GM21447 (cell line): Measurements from ENCODE around the gene MAIP1.

Experiments used
- ATAC-seq: cut with Tn5 transposase; IDR thresholded peaks from one replicate; pipeline ENCODE4 v1.9.1; 2021; ENCODE audit not compliant: unreplicated experiment

The MAIP1 gene

DNA sequence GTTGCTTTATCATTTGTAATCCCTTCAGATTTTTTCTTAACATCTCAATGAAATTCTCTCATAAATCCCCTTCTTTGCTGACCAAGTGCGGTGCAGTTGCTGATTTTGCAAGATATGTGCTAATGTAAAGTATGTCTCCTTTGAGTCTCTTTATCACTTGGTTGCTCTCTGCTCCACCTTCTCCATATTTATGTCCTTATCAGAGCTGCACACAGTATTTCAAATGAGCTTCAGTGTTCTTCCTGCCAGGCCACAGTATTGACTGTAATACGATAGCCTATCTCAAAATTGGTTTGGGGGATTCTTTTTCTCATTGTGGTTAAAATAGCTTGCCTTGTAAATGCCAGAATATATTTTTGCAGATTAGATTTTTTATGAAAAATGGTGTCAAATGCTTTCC lies 32.2 kb downstream of the MAIP1 start:
- ATAC-seq, result no peak

DNA sequence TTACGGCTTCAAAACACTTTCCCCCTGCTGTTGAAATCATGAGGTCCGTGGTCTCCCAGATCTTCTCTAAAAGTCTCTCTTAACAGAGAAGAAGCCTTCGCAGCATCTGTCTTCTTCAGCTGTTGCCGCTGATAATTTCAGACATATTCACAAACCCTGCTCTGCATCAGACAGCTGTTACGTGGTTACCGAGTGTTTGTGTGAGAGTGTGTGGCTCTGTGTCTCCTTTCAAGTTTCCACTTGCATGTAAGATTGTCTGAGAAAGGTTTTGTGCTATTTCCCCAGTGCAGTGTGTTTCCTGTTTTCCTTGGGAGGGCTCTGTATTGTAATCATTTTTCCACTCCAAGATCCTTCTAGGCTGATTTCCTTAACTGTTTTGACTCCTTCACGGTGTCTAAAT lies 32.8 kb downstream of the MAIP1 start:
- no peak for ATAC-seq

DNA sequence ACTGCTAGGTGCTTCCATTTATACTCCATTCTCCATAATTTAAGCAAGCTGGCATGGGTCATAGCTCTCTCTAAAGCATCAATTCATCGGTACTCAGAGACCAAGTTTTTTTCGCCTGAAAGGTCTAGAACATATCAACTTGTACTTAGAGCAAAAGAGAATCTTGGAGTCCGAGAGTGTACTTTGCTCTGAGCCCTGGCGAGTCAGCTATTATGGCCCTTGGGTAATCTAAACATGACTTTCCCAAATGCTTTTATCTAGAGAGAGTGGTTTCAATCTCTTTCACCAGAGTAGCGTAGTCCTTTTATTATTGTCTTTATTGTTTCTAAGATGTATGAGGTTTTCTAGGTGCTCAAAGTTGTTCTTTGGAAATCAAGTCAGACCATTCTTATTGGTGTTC lies 34.4 kb downstream of the MAIP1 start:
- no peak for ATAC-seq

DNA sequence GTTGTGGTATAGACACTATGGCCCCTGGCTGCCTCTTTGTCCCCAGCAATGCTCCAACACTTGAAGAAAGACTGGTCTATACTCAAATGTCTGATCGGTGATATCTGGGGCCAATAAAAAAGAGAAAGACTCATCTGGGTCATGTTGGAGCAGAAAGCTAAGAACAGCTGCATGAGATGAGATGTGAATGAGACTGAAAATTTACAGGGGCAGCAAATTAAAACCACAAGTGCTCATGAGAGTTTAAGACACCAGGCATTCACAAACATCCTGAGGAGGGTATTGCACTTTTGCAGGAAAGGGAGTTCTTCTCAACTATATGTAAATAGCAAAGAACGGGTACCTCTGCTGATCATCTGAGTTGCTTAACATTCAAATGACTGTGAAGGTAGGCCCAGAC lies 36.3 kb downstream of the MAIP1 start:
- no peak for ATAC-seq

DNA sequence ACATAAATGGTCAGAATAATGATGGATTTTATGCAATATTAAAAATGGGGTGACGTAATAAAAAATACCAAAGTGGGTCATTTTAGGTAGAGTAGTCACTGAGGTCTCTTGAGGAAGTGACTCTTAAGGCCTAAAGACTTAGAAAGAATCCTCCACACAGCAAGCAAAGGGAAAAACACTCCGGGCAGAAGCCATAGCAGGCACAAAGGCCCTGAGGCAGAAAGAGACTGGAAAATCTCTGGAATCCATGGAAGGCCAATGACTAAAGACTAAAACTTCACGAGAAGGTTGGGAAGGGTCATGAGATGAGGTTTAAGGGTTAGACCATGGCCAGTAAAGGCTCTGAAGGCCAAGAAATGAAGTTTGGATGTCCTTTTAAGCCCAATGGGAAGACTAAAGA lies 36.9 kb downstream of the MAIP1 start:
- ATAC-seq, result no peak

DNA sequence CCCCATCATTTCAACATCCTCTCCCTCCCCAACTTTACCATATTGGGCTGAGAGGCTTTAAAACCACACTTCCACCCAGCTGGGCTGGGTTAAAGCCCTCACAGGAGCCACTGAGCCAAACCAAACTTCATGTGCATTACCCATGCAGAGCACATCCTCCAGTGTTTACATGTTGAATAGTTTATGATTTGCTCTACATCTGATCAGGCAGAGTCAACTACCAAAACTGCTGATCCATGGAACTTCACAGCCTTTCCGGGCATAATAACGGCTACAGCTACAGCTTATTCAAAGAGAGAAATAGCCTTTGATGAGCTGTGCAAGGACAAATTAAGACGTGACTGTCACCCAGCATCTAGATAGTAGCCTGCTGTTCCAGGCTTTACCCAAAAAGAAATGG lies 39.0 kb downstream of the MAIP1 start:
- no peak for ATAC-seq

DNA sequence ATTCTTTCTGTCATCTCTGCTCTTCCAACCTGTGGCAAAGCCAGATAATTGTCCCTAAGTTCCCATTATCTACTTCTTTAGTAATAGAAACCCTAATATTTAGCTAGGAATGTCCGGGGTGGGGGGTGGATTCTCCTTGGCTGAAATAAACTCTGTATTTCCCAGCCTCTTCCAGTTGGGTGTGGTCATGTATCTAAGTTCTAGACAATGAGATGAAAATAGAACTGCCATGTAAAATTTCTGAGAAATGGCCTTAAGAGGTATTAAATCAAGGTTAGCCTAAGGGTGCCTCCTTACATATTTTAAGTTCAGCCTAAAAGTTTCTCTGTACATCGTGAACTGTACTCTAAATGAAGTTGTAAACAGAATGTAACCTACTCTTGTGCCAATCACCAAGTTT lies 39.5 kb downstream of the MAIP1 start:
- ATAC-seq, result no peak

DNA sequence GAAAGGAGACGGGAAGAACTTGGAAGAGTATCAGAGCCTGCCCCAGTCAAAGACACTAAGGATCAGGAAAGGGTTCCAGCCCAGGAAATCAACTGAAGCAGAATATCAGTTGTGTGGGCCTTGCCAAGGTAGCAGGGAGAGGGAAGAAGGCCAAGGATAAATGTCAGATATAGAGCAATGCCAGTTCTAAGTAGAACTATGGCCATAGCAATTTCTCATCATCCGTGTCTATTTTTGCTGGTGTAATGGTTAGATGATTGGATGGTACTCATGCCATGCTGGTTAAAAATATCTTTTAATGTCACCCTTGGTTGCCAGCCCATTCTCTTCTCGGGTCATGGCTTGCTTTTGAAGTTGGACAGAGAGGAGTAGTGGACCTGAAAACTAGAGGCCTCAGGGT lies 41.9 kb downstream of the MAIP1 start:
- no peak for ATAC-seq

DNA sequence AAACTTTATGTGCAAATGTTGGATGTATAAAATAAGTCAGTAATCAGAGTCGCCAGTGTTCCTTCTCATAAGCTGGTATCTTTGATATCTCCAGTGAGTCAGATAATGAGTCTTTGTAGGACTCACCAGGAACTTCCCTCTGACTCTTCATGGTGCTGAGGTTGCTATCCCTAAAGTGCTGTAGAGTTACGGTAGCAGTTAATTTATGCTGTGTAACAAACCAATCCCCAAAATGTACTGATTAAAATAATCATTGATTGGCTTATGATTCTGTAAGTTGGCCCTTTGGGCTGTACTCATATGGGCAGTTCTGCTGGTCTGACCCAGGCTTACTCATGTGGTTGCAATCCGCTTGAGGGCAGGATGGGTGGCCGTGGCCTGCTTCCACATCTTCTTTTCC lies 43.8 kb downstream of the MAIP1 start:
- no peak for ATAC-seq

DNA sequence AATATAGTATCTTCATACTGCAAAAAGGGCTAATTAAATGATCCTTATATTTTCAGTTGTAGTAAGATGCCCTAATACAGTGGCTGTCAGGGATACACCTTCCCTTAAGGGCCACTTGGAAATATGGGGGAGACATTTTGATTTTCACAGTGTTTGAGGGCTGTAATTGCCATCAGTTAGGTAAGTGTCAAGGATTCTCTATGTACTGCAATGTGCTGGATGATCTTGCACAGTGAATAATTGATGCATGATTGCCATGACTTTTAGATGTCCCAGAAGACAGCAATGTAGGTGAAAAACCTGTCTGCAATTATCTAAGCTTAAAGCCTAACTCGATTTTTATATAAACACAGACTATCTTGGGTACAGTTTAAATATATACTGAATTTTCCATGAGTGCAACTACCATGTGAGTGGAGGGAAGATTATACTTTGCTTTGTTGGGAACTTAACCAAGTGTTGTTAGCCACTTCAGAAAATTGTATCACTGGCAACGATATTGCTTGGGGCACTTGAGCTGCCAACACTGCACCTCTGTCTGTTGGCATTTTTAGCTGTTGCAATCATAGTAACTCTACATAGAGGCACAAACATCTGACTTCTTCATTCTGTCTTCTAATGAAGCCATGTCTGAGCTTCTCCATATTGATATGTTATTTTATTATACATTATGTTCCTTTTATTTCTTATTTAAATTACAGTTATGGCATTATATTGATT lies 45.2 kb downstream of the MAIP1 start:
- ATAC-seq, result no peak

DNA sequence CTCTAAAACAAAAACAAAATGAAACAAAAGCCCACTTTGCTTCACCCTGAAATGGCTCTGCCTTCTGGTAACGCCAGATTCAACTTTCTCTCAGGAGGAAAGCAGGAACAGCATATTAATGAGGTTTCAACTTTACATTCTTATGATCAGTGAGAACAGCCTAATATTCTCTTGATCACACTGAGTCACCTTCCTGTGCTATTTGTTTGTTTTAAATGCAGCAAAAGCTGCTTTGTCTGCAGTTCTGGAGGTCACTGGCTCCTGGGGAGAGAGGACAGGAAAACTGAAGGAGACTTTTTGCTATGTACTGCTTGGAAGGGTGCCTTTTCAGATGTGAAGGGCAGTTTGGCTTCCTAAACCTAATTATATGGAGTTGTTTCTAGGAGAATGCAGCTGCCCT lies 48.1 kb downstream of the MAIP1 start:
- no peak for ATAC-seq

DNA sequence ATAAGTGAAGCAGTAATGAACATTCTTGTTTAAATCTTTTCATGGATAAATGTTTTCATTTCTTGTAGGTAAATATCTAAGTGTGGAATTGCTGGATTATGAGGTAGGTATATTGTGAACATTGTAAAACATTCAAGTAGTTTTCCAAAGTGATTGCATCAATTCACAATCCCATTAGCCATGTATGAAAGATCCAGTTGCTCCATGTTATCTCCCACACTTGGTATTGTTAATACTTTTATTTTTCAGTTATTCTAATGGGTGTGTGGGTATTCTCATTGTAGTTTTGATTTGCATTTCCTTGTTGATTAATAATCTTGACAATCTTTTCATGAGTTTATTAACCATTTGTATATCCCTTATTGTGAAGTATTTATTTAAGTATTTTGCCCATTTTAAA lies 50.3 kb downstream of the MAIP1 start:
- no peak for ATAC-seq

DNA sequence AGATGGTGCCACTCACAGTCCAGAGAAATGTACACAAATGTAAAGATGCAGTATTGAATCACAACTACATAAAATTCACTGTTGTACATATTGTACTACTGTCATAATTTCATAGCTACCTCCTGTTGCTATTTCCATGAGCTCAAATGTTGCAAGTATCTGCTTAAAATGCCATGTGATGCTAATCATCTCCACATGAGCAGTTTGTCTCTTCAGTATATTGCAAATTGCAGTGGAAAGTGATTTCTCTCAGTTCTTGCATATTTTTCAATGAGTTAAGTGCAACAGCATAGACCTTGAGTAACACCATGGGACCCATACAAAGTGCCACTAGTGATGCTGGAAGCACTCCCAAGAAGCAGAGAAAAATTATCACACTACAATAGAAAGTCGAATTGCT lies 51.9 kb downstream of the MAIP1 start:
- ATAC-seq, result no peak

DNA sequence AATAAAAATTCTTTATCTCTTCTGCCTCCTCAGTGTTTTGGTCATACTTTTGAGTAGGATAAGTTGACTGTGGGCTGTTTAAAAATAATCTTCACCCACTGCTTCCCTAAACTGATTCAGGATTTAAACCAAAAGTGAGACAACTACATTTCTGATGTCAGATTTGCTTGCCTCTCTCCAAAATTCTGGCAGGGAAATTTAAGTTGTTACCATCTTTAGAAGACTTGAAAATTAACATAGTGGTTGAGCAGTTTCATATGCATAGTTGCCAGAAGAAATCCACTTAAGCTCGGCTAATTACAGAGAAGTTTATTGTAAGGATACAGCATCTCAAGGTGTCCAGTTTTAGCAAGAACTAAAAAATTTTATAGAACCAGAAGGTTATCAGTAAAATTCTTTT lies 57.0 kb downstream of the MAIP1 start:
- ATAC-seq, result no peak
